Renal cortex interstitium (tissue), 11 donors: ENCODE measurements around the gene TSC22D4. TPM values are rescaled to one million over a fixed set of nuclear protein-coding genes. Genes with fewer than 3 reads are reported as not detected.
"Not testable (repeated sequence)": the region's sequence is repeated elsewhere in the genome, so short reads cannot be mapped to it uniquely, and the experiment has no call there.

Experiments
- DNase-seq, 11 donors: peaks; one replicate each; pipeline ENCODE4 v3.0.0-alpha.2; 2013; ENCODE audit warnings: low read depth in 9 of 11, low spot score in 4 of 11; ENCODE audit errors: extremely low read depth in 1 of 11
- polyA plus RNA-seq, 3 donors: library from polyadenylated mRNA; unstranded; fragments of 120-200 nt; gene quantifications; one replicate each; pipeline ENCODE4 v1.2.1, GENCODE V29; 2013; ENCODE audit not compliant: insufficient read length in 3 of 3

TSC22D4 gene
- polyA plus RNA-seq, 3 donors: 30.9 to 52.8 (median 49.4) TPM

- DNase-seq: no peak
Observed at GRCh38 chr7:100504887-100505611, 26.0 kb upstream of the TSC22D4 start.

- DNase-seq: not testable (repeated sequence)
Observed at GRCh38 chr7:100504031-100504430, 25.0 kb upstream of the TSC22D4 start.

GRCh38 chr7:100500743-100501142 lies 21.7 kb upstream of the TSC22D4 start:
- DNase-seq: not testable (repeated sequence)

- DNase-seq: no peak
Observed at GRCh38 chr7:100496509-100496908, 17.5 kb upstream of the TSC22D4 start.

GRCh38 chr7:100493476-100494264 lies 14.7 kb upstream of the TSC22D4 start:
- DNase-seq: no peak

GRCh38 chr7:100492738-100493475 lies 13.9 kb upstream of the TSC22D4 start:
- no peak for DNase-seq

- no peak for DNase-seq
Observed at GRCh38 chr7:100491192-100491578, 12.2 kb upstream of the TSC22D4 start.

GRCh38 chr7:100490483-100491191 lies 11.6 kb upstream of the TSC22D4 start:
- no peak for DNase-seq

- peak; percentile 83 to 95 (median 93) for DNase-seq
Observed at GRCh38 chr7:100489824-100490223, 10.8 kb upstream of the TSC22D4 start.

- no peak for DNase-seq
Observed at GRCh38 chr7:100489121-100489520, 10.1 kb upstream of the TSC22D4 start.

- DNase-seq: no peak
Observed at GRCh38 chr7:100488333-100489095, 9.5 kb upstream of the TSC22D4 start.

- DNase-seq: no peak
Observed at GRCh38 chr7:100486753-100487446, 7.9 kb upstream of the TSC22D4 start.

- DNase-seq: no peak
Observed at GRCh38 chr7:100486111-100486636, 7.2 kb upstream of the TSC22D4 start.

- no peak for DNase-seq
Observed at GRCh38 chr7:100485471-100485876, 6.5 kb upstream of the TSC22D4 start.

- no peak for DNase-seq
Observed at GRCh38 chr7:100484673-100485045, 5.6 kb upstream of the TSC22D4 start.

- peak in 4 of 11 donors; percentile 50 to 63 (median 56) for DNase-seq
Observed at GRCh38 chr7:100483722-100484672, 5.0 kb upstream of the TSC22D4 start, which contains the start of gene NYAP1. TSS of gene NYAP1 (plus strand) at chr7:100483927. CDS start at chr7:100485312, 1,385 bp downstream.
